GM21576 (cell line): ENCODE results near the gene ABCC3.

ENCODE experiments used
- ATAC-seq: cut with Tn5 transposase; IDR thresholded peaks from one replicate; pipeline ENCODE4 v1.9.1; 2021; ENCODE audit warnings: mild to moderate bottlenecking, moderate library complexity; ENCODE audit not compliant: unreplicated experiment

Gene ABCC3

DNA sequence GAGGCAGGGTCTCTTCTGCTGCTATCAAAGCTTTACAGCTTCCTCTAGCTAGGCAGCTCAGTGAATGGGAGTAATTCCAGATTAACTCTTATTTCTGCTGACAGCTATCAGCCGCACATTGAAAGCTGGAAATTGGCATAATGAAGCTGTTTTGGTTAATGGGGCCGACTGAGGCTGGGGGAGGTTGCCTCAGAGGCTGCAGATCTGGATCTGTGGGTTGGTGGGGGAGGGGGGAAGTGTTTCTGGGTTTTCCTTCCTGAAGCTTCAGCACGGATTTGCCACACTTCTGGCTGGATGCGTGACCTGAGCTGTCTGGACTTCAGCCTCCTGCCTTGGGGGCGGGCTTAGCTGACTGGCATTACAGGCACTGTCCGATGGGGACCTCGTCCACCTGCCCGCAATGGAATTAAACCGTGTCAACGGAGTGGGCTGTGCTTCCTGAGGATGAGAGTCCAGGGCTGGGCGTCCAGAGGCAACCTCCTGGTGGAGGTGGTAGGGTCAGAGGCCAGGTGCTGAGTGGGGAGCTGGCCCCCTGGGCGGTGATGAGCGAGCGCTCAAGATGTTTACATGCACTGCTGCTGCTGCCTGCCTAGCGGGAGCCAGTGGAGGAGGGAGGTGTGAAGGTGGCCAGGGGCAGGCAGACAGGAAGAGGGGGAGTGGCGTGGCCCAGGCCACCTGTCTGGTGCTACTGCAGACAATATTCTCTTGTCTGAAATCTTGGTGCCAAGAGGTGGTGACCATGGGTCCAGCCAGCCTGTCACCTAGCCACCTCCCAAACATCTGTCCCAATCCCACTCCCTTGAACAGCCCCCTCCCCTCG is 6.7 kb upstream of the ABCC3 start:
- no peak for ATAC-seq

DNA sequence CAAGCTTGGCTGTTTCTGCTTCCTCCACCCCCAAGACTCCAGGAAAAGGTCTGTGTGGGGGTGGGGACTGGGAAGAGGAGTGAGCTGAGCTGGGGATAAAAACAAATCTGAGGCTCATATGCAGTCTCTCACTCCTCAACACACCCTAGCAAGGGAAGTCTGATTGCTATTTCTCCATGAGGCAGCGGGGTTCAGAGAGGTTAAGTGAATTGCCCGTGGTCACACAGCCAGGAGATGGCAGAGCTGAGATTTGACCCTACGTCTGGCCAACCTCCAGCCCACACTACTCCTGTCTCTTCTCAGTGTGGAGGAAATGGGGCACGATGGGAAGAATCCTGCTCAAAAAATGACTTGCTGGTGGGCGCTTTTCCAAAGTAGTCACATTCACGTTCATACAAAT is 4.8 kb upstream of the ABCC3 start:
- no peak for ATAC-seq

- ATAC-seq, result no peak
Measured at GRCh38 chr17:50630524-50631194, 4.0 kb upstream of the ABCC3 start.

GRCh38 chr17:50631195-50631907 is 3.3 kb upstream of the ABCC3 start:
- no peak for ATAC-seq

- no peak for ATAC-seq
Measured at GRCh38 chr17:50631908-50632571, 2.6 kb upstream of the ABCC3 start.

DNA sequence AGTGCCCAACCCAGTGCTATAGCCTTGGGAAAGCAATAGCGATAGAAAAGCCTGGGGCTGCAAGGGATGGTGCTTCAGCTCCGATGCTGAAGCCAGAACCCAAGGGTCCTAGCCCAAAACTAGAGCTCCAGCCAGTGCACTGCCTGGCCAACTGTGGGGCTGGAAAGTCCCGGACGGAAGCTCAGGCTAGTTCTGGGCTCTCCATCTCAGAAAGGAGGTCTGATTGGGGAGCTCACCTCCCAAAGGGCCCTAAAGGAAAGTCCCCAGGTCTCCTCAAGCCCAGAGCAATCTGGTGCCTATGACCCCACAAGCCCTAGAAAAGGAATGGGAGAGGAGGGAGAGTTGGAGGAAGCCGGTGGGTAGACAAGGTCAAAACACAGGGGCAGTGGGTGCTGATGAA is 2.0 kb upstream of the ABCC3 start:
- ATAC-seq, result no peak

GRCh38 chr17:50633683-50634082 is 998 bp upstream of the ABCC3 start:
- no peak for ATAC-seq

- no peak for ATAC-seq
Measured at GRCh38 chr17:50634915-50635731, 442 bp downstream of the ABCC3 start.

DNA sequence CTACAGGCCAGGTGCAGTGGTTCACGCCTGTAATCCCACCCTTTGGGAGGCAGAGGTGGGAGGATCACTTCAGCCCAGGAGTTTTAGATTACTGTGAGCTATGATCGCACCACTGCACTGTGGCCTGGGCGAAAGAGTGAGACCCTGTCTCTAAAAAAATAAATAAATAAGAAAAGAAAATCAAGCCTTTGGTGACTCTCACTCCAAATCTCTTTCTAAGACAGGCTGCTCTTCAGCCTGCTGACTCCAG is 976 bp downstream of the ABCC3 start:
- ATAC-seq, result no peak

DNA sequence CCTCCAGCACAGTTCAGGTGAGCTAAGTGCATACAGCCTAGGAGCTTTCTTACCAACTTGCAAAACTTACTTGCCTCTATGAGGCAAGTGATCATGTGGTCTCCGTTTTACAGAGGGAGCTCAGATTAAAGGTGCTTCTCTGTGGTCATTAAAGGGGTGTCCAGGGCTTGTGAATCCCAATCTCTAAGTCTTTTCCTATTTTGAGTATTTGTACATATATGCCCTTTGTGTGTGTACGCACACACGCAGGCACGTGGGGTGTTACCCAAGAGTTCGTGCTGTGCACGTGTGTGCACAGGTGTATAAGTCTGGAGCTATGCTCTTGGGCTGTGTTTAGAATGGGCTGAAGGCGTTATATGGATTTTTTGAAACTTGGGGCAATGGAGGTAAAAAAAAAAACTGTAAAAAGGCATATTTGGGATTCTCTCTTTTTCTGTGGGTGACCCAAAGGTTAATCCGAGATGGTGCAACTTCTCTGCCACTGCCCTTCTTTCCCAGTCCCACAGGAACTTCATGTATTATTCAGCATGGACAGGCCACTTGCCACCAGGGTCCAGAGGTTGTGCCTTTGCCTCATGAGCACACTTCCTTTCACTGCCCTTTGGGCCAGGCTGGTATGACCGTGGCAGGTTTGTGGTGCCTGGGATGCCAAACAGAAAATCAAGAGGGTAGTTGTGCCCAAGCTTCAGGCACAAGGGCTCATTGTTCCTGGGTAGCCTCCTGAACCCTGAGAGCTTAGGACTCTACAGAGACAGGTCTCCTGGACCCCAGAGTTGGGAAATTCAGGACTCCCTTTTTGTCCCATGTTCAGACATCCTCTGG is 1.5 kb downstream of the ABCC3 start:
- no peak for ATAC-seq

DNA sequence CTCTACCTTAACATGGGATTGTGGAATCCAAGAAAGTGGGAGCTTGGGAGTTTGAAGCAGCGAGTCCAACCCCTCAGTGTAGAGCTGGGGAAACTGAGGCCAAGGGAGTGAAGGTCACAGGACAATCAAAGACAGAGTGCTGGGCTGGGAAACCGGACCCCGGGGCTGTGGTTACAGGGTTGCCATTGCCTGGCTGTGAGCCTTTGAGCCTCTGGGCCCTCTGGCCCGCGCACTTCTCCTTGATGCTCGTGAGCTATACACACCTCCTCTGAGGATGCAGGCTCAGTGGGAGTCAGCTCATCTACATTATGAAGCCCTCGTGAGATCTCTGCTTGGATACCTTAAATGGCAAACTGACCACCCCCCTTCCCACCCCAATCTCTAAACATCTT is 2.1 kb downstream of the ABCC3 start:
- ATAC-seq, result no peak

- no peak for ATAC-seq
Measured at GRCh38 chr17:50637829-50638605, 3.3 kb downstream of the ABCC3 start.

DNA sequence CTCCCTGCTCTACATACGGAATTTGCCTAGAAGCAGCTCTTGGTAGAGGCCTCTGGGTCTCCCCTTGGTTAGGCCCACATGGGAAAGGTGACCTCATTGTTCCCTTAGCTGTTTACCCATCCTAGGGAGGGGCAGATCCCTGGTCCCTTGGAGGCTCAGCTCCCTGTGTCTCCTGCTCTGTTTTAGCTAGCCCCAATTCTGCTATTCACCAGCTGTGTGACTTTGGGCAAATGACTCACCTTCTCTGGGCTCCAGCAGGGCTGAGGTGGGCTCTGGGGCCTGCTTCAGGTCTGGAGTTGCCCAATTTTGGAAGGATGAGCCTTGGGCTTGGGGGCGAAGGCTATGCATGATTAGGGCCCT is 3.9 kb downstream of the ABCC3 start:
- no peak for ATAC-seq

GRCh38 chr17:50638966-50639713 is 4.5 kb downstream of the ABCC3 start:
- no peak for ATAC-seq

- no peak for ATAC-seq
Measured at GRCh38 chr17:50640686-50641351, 6.1 kb downstream of the ABCC3 start.

DNA sequence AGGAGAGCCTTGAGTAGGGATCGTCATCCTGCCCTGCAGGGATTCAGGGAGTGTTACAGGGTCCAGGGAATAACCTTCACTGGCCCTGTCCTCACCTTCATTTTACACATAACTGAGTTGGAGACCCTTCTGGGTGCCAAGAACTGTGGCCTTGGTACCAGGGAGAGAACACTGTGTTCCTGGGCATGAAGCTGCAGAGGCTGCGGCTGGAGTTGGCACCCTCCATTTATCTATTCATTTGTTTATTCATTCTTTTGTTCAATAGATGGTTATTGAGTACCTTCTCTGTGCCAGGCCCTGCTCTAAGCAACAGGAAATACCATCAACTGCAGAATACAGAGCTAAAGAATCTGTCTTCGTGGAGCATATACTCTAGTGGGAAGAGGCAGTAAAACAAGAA is 6.7 kb downstream of the ABCC3 start:
- no peak for ATAC-seq

- no peak for ATAC-seq
Measured at GRCh38 chr17:50642071-50642721, 7.5 kb downstream of the ABCC3 start.
